Measurements from ENCODE around the gene SMIM3. TPM values are rescaled to one million over a fixed set of nuclear protein-coding genes. Genes with fewer than 3 reads are reported as not detected.

The SMIM3 gene
- total RNA-seq, 5 donors from 2014 or later (not counting 1 experiment from before 2014, with no cell fraction given) = 2.8 to 9.1 (median 5.7) TPM

DNA sequence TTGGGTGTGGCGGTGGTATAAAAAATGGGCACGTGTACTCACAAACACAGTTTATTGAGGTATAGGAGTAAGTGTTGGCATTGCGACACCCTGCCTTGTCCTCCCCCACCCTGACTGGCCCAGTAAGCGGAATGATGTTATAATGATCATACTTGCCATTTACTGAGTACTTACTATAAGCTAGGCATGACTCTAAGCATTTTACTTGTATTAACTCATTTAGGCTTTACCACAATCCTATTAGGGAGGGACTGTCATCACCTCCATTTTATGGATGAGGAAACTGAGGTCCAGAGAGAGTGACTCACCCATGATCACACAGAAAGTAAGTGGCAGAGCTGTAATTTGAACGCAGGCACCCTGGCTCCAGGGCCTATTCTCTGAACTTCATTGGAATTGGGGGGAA, 2.3 kb downstream of the SMIM3 start:
- no peaks in the 10 kb centered on the region for H3K9me3 ChIP-seq
- no peaks in the 10 kb centered on the region for H3K27me3 Mint-ChIP-seq
- ChIA-PET POLR2A (interaction anchor here (0.6 to 2.0 kb wide), 3 partner anchors 11 to 298 kb away, joined by 3 to 7 read pairs (median 3); partner anchors contain the start of gene DCTN4 (in 1 of the 2)), CTCF (interaction anchor here (0.6 to 4.3 kb wide), 3 partner anchors 22 to 471 kb away, joined by 3 to 45 read pairs (median 5); partner anchors contain the start of genes DCTN4 (in 1 of the 2) and IRGM (in 1 of the 2))
- WGBS (ENCODE audit: insufficient coverage) = 100% methylated on average over 1 of the region's 5 CpGs
- no peaks in the 10 kb centered on the region for H3K36me3 ChIP-seq (ENCODE audit: control insufficient read depth in 2 of 2, extremely low read depth in 1 of 2, insufficient read depth in 1 of 2, low read length in 1 of 2)
- peak overlapping the region; percentile 90 to 96 for H3K27ac Mint-ChIP-seq
- H3K27me3 ChIP-seq (replicated peaks in 1 of 2; ENCODE audit: control insufficient read depth in 2 of 2, extremely low read depth in 1 of 2, insufficient read depth in 2 of 2, low read length in 1 of 2) = no peaks in the 10 kb centered on the region
- H3K4me3 ChIP-seq (ENCODE audit: control insufficient read depth in 1 of 2, extremely low read depth in 1 of 2, low read length in 1 of 2) = no peak overlapping the region
- H3K4me3 Mint-ChIP-seq = peak overlapping the region in 1 of 3 donors; percentile 99
- no peaks in the 10 kb centered on the region for H3K36me3 Mint-ChIP-seq
- H3K4me1 ChIP-seq (ENCODE audit: control insufficient read depth in 1 of 2, extremely low read depth in 1 of 2, insufficient read depth in 2 of 2, low read length in 2 of 2) = peaks cover 30 to 52% of the 10 kb centered on the region in 2 experiments
- H3K27ac ChIP-seq (ENCODE audit: low read length) = peak overlapping the region; percentile 7
- ATAC-seq (replicated peaks in 1 of 4) (no peak), DNase-seq (no peak)
- H3K9me3 Mint-ChIP-seq = no peaks in the 10 kb centered on the region
- H3K4me1 Mint-ChIP-seq = peaks cover 66 to 74% (median 70%) of the 10 kb centered on the region in 3 donors

- Mint-ChIP-seq H3K27ac (peak overlapping the region; percentile 90 to 96), H3K36me3 (no peaks in the 10 kb centered on the region), H3K4me1 (peaks cover 72 to 80% (median 73%) of the 10 kb centered on the region in 3 donors), H3K4me3 (peak overlapping the region in 1 of 3 donors; percentile 5), H3K9me3 (no peaks in the 10 kb centered on the region), H3K27me3 (no peaks in the 10 kb centered on the region)
- H3K36me3 ChIP-seq (ENCODE audit: control insufficient read depth in 2 of 2, extremely low read depth in 1 of 2, insufficient read depth in 1 of 2, low read length in 1 of 2) = no peaks in the 10 kb centered on the region
- peak overlapping the region; percentile 72 for H3K27ac ChIP-seq (ENCODE audit: low read length)
- H3K9me3 ChIP-seq = no peaks in the 10 kb centered on the region
- ChIA-PET POLR2A (interaction anchor here (0.8 to 2.0 kb wide), 2 partner anchors 23 to 28 kb away, joined by 3 to 7 read pairs; partner anchors contain the start of gene DCTN4 (in 1 of the 2)), CTCF (interaction anchor here (1.4 to 4.3 kb wide), 3 partner anchors 22 to 65 kb away, joined by 5 to 45 read pairs (median 27); partner anchors contain the start of genes DCTN4 (in 2 of the 2) and IRGM (in 1 of the 2))
- no peaks in the 10 kb centered on the region for H3K27me3 ChIP-seq (replicated peaks in 1 of 2; ENCODE audit: control insufficient read depth in 2 of 2, extremely low read depth in 1 of 2, insufficient read depth in 2 of 2, low read length in 1 of 2)
- H3K4me1 ChIP-seq (ENCODE audit: control insufficient read depth in 1 of 2, extremely low read depth in 1 of 2, insufficient read depth in 2 of 2, low read length in 2 of 2) = peaks cover 30 to 52% of the 10 kb centered on the region in 2 experiments
- H3K4me3 ChIP-seq (ENCODE audit: control insufficient read depth in 1 of 2, extremely low read depth in 1 of 2, low read length in 1 of 2) = no peak overlapping the region
- ATAC-seq (replicated peaks in 1 of 4) (no peak), DNase-seq (no peak)
- WGBS (ENCODE audit: insufficient coverage) = 100% methylated on average over 3 of the region's 10 CpGs
Observed at GRCh38 chr5:150781706-150782614, 3.4 kb downstream of the SMIM3 start.

DNA sequence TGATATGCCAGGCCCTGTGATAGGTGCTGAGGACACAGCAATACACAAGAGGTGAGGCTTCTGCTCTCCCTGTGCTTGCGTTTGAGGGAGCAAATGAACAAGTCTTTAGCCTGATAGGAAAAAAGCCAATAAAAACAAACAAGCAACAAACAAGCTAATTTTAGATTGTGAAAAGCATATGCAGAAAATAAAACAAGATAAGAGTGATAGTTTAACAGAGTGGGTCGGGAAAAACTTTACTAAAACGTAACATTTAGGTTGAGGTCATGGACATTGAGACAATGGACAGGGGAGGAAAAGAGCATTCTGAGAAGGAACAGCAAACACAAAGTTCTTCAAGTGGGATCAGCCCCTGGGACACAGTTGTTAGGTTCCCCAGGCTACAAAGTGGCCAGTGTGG, 4.3 kb downstream of the SMIM3 start:
- Mint-ChIP-seq H3K27ac (peak overlapping the region; percentile 90 to 96), H3K4me1 (peaks cover 75 to 84% (median 81%) of the 10 kb centered on the region in 3 donors), H3K27me3 (no peaks in the 10 kb centered on the region), H3K4me3 (peak overlapping the region; percentile 10 to 70 (median 48)), H3K36me3 (no peaks in the 10 kb centered on the region), H3K9me3 (no peaks in the 10 kb centered on the region)
- peak overlapping the region; percentile 72 for H3K27ac ChIP-seq (ENCODE audit: low read length)
- DNase-seq (no peak), ATAC-seq (replicated peaks in 1 of 4) (no peak)
- H3K27me3 ChIP-seq (replicated peaks in 1 of 2; ENCODE audit: control insufficient read depth in 2 of 2, extremely low read depth in 1 of 2, insufficient read depth in 2 of 2, low read length in 1 of 2) = no peaks in the 10 kb centered on the region
- WGBS (ENCODE audit: insufficient coverage) = 84% methylated on average over 2 of the region's 3 CpGs
- H3K36me3 ChIP-seq (ENCODE audit: control insufficient read depth in 2 of 2, extremely low read depth in 1 of 2, insufficient read depth in 1 of 2, low read length in 1 of 2) = no peaks in the 10 kb centered on the region
- no peak overlapping the region for H3K4me3 ChIP-seq (ENCODE audit: control insufficient read depth in 1 of 2, extremely low read depth in 1 of 2, low read length in 1 of 2)
- CTCF ChIA-PET = interaction anchor here in 1 of 2 donors (0.6 to 4.3 kb wide), 5 partner anchors 23 to 304 kb away, joined by 3 to 45 read pairs (median 20); partner anchors contain the start of genes DCTN4, IRGM and RBM22
- POLR2A ChIA-PET = interaction anchor here in 1 of 2 donors (0.7 to 0.8 kb wide), 2 partner anchors 26 to 29 kb away, joined by 3 to 5 read pairs; no protein-coding TSS in a partner anchor
- no peaks in the 10 kb centered on the region for H3K9me3 ChIP-seq
- peaks cover 30 to 50% of the 10 kb centered on the region in 2 experiments for H3K4me1 ChIP-seq (ENCODE audit: control insufficient read depth in 1 of 2, extremely low read depth in 1 of 2, insufficient read depth in 2 of 2, low read length in 2 of 2)

DNA sequence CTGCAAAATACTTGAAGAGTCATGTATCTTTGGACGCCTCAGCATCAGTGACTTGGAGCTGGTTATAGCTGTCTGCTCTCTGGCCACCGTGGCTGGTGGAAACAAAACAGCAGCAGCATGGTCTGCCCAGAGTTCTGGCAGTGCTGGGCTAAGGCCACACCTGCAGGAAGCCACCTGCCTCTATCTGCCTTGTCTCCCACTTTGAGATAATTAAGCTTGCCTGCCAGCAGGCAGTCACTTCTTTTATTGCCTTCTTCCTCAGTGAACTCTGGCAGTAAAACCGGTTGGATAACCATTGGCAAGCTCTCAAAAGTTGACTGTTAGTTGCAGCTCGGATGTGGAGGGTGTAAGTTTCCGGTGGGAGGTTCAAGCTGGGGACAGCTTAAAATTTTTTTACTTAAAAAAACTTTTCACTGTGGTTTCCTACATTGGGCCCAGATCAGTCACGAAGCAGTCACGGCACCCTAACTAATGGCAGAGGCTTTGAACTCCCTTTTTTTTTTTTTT, 4.9 kb downstream of the SMIM3 start:
- ATAC-seq (replicated peaks in 1 of 4) (peak; percentile 86 to 93 (median 86)), DNase-seq (peak; percentile 38 to 84 (median 67))
- POLR2A ChIA-PET = interaction anchor here (0.6 to 1.2 kb wide), 7 partner anchors 17 to 707 kb away, joined by 3 to 10 read pairs (median 5); partner anchors contain the start of genes RBM22 (in 2 of the 2), DCTN4 (in 1 of the 2) and IRGM (in 1 of the 2)
- WGBS (ENCODE audit: insufficient coverage) = 10% methylated on average over 2 of the region's 7 CpGs
- peak overlapping the region; percentile 90 to 96 for H3K27ac Mint-ChIP-seq
- H3K9me3 Mint-ChIP-seq = no peaks in the 10 kb centered on the region
- Histone ChIP-seq H3K9me3 (no peaks in the 10 kb centered on the region), H3K27me3 (replicated peaks in 1 of 2; ENCODE audit: control insufficient read depth in 2 of 2, extremely low read depth in 1 of 2, insufficient read depth in 2 of 2, low read length in 1 of 2) (no peaks in the 10 kb centered on the region), H3K27ac (ENCODE audit: low read length) (peak overlapping the region; percentile 72), H3K4me3 (ENCODE audit: control insufficient read depth in 1 of 2, extremely low read depth in 1 of 2, low read length in 1 of 2) (peak overlapping the region in 1 of 2 donors; percentile 6), H3K36me3 (ENCODE audit: control insufficient read depth in 2 of 2, extremely low read depth in 1 of 2, insufficient read depth in 1 of 2, low read length in 1 of 2) (no peaks in the 10 kb centered on the region), H3K4me1 (ENCODE audit: control insufficient read depth in 1 of 2, extremely low read depth in 1 of 2, insufficient read depth in 2 of 2, low read length in 2 of 2) (peaks cover 29 to 44% of the 10 kb centered on the region in 2 experiments)
- peak overlapping the region; percentile 48 to 70 (median 55) for H3K4me3 Mint-ChIP-seq
- CTCF ChIA-PET = interaction anchor here (0.6 to 4.3 kb wide), 20 partner anchors 8 to 1274 kb away, joined by 3 to 45 read pairs (median 4); partner anchors contain the start of genes RBM22 (in 2 of the 2), DCTN4 (in 1 of the 2) and IRGM (in 1 of the 2)
- peaks cover 73 to 81% (median 81%) of the 10 kb centered on the region in 3 donors for H3K4me1 Mint-ChIP-seq
- no peaks in the 10 kb centered on the region for H3K27me3 Mint-ChIP-seq
- no peaks in the 10 kb centered on the region for H3K36me3 Mint-ChIP-seq

- Mint-ChIP-seq H3K9me3 (no peaks in the 10 kb centered on the region), H3K4me3 (no peak overlapping the region), H3K4me1 (peaks cover 75 to 85% (median 76%) of the 10 kb centered on the region in 3 donors), H3K27me3 (no peaks in the 10 kb centered on the region), H3K36me3 (no peaks in the 10 kb centered on the region), H3K27ac (peak overlapping the region; percentile 79 to 80)
- DNase-seq = no peak
- Histone ChIP-seq H3K4me1 (ENCODE audit: control insufficient read depth in 1 of 2, extremely low read depth in 1 of 2, insufficient read depth in 2 of 2, low read length in 2 of 2) (peaks cover 40 to 41% of the 10 kb centered on the region in 2 experiments), H3K36me3 (ENCODE audit: control insufficient read depth in 2 of 2, extremely low read depth in 1 of 2, insufficient read depth in 1 of 2, low read length in 1 of 2) (no peaks in the 10 kb centered on the region), H3K27me3 (replicated peaks in 1 of 2; ENCODE audit: control insufficient read depth in 2 of 2, extremely low read depth in 1 of 2, insufficient read depth in 2 of 2, low read length in 1 of 2) (no peaks in the 10 kb centered on the region), H3K27ac (ENCODE audit: low read length) (peak overlapping the region; percentile 22), H3K4me3 (ENCODE audit: control insufficient read depth in 1 of 2, extremely low read depth in 1 of 2, low read length in 1 of 2) (no peak overlapping the region), H3K9me3 (no peaks in the 10 kb centered on the region)
- ChIA-PET POLR2A (no interaction called here), CTCF (interaction anchor here (0.7 to 1.5 kb wide), 4 partner anchors 14 to 70 kb away, joined by 5 to 9 read pairs (median 8); partner anchors contain the start of gene IRGM (in 1 of the 2))
- ATAC-seq (replicated peaks in 1 of 4) = no peak
- WGBS (ENCODE audit: insufficient coverage) = no CpG with 5 or more reads among the region's 1 CpG
Observed at GRCh38 chr5:150785950-150786349, 7.4 kb downstream of the SMIM3 start.

All from T-cell (primary cell).